G401 (cell line): ENCODE results near the gene HMGCL. TPM values are rescaled to one million over a fixed set of nuclear protein-coding genes. Genes with fewer than 3 reads are reported as not detected.
"Not testable (repeated sequence)": the region's sequence is repeated elsewhere in the genome, so short reads cannot be mapped to it uniquely, and the experiment has no call there.

Experiments
- DNase-seq: peaks from one replicate; pipeline ENCODE4 v3.0.0-alpha.2; 2015; ENCODE audit warnings: low spot score
- in situ Hi-C: cut with HindIII; loops from 2 replicates; pipeline ENCODE4 v1.10.0; 2016; ENCODE audit warnings: low sequenced_read_pairs, mixed read lengths
- total RNA-seq: library from RNA; depleted of rRNA; stranded (reverse); fragments of >200 nt; shearing (Covaris generic); gene quantifications from 2 replicates; pipeline ENCODE4 v1.2.3, GENCODE V29; 2014

The HMGCL gene
- total RNA-seq, 1 experiment from 2014 or later = 55.8 TPM

DNA sequence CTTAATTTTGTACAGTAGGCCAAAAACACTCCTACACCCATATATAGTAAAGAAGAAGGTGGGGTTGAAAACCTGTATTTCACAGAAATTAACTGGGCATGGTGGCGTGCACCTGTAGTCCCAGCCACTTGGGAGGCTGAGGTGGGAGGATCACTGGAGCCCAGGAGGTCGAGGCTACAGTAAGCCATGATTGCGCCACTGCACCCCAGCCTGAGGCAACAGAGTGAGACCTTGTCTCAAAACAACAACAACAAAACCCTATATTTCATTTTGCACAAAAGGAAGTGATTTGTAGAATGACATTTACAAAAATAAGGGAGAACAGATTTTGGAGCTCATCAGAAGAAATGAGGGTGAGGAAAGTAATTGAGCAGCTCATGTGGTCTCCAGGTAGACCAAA lies 36.5 kb downstream of the HMGCL start:
- in situ Hi-C loops = no loop called here
- DNase-seq = no peak

DNA sequence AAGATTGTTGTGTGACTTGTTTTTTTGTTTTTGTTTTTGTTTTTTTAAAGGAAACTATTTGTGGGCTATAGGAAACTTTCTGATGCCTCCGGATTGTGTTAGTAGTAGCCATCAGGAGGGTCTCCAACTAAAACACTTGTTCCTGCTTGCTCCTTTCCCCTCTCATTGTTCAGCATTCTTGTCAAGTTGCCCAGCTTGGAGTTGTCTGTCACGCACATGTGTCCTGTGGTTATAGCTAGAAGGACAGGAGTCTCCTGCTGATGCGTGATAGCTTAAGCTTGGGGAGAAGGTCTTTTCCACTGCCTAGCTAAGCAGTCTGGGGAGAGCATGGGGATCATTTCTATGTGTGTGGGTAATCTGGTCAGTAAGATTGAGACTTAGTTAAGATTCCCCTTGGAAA lies 37.5 kb downstream of the HMGCL start:
- no peak for DNase-seq
- in situ Hi-C loops = no loop called here

DNA sequence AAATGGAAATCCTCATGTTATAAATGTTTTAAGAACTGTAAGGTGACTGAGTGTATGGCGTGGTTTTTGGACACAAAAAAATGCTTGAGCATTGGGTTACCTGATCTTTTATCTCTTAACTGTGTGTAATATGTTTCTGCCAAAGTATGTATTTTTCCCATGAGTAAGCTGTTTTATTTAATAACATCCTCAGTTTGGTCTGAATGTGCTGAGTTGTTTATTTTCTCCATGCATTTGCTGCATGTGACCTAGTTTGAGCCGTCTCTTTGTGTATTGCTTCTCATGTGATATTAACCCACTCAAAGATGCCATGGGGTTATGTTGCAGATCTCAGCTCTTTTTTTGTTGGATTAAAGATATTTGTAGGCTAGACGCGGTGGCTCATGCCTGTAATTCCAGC lies 40.4 kb downstream of the HMGCL start:
- in situ Hi-C loops = no loop called here
- no peak for DNase-seq

DNA sequence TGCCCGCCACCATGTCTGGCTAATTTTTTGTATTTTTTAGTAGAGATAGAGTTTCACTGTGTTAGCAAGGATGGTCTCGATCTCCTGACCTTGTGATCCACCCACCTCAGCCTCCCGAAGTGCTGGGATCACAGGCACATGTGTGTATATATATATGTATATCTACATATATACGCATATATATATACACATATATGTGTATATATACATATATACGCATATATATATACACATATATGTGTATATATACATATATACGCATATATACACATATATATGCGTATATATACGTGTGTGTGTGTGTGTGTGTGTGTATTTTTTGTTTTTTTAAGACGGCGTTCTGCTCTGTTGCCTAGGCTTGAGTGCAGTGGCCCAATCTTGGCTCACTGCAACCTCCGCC lies 42.1 kb downstream of the HMGCL start:
- not testable (repeated sequence) for DNase-seq

DNA sequence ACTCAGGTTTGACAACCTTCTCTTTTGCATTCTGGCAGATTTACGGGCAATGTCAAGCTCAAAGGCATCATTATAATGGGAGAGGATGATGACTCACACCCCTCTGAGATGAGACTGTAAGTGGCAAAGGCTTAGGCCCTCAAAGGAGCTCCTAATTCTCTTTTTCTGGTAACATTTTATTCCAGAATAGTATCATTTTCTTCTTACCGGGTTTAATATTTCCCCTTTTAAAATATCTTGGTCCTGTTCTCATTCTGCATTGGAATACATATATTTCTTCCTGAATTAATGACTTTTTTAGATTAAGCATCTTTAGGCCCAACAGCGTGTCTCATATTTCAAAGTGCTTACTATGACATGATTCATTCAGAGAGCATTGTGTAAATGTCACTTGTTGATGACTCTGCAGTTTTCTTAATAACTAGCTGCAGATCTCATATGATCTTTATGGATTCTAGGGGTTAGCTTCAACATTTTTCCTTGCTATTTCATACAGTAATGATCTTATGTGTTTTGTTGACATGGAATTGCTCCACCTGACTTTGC lies 45.3 kb downstream of the HMGCL start:
- no peak for DNase-seq
- in situ Hi-C loops = no loop called here

More for the DNA sequence above, 42.1 kb downstream of the HMGCL start:
- in situ Hi-C loops = not testable (repeated sequence)

DNA sequence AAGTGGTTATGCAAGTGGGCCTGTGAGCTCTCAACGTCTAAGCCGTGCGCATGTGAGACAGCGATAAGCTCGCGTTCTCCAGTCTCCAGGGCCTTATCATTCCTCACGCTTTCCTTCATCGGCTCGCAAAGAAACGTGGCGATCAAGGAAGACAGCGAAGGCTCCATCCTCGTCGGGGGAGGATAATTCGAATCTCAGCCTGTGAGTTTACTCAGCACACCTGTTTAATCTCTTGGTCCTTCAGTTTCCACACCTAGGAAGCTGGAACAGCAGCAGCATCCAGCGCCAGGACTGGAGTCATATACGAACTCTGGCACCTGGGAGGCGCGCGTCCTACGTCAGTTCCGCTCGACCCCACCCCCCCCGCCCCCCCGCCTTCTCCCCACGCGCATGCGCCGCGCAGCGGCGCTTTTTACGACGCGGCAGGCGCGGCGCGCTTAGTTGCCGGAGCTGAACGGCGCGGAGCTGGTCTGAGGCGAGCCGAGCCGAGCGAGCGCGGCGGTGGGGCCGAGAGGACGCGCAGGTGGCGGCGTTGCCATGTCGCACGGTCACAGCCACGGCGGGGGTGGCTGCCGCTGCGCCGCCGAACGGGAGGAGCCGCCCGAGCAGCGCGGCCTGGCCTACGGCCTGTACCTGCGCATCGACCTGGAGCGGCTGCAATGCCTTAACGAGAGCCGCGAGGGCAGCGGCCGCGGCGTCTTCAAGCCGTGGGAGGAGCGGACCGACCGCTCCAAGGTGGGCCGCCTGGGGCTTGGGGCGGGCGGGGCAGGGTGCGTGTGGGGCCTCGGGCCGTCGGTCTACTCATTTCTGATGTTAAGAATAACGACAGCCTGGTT lies 47.0 kb downstream of the HMGCL start, which contains the start of gene PITHD1:
Gene PITHD1 (plus strand): TSS at position 440 of the 836 bp plus-strand sequence. CDS start 98 bp downstream, at position 538.
- in situ Hi-C loops = no loop called here
- DNase-seq = peak; percentile 87

DNA sequence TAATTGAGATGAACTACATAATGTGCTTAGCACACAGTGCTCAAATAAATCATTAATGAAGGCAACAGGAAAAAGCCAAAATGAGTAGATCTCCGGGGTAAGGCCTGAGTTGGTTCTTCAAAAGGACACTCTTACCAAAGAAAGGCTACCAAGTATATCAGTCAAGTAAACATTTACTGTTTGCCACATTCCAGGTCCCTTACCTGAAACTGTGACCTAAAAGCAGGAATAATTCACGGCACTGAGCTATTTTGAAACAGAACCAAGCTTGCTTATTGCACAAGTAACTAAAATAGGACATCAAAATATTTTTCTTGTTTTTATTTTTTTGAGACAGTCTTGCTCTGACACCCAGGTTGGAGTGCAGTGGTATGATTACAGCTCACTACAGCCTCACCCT lies 49.0 kb downstream of the HMGCL start:
- in situ Hi-C loops = no loop called here
- DNase-seq = no peak

DNA sequence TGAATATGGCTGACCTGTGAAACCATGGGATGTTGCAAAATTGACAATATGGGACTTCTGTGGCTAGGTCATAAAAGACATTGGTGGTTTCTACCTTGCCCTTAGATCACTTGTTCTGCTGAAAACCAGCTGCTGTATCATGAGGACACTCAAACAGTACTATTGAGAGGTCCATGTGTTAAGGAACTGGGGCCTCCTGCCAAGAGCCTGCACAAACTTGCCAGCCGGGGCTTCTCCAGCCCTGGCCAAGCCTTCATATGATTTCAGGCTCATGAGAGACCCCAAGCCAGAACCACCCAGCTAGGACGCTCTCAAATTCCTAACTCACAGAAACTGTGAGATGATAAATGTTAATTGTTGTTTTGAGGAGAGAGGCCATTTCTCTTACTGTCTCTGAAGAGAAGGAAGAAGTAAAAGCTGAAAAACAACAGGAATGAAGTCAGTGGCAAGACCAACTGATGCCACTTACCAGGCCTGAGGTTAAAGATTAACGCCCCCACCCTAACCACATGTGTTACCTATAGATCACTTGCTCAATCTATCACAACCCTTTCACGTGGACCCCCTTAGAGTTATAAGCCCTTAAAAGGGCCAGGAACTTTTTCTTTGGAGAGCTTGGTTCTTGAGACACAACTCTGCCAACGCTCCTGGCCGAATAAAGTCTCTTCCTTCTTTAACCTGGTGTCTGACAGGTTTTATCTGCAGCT lies 50.9 kb downstream of the HMGCL start:
- in situ Hi-C loops = no loop called here
- DNase-seq = no peak

DNA sequence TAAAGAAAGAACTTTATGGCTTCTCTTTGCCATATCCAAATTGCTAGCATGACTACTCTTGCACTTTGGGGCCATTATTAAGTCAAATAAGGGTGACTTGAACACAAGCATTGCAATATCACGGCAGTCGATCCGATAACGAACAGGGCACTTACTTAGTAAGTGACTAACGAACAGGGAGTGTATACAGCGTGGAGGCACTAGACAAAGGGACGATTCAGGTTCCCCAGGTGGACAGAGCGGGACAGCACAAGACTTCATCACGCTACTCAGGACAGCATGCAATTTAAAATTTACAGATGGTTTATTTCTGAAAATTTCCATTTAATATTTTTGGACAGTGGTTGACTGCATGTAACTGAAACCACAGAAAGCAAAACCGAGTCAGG lies 52.4 kb downstream of the HMGCL start:
- DNase-seq = no peak
- in situ Hi-C loops = no loop called here

DNA sequence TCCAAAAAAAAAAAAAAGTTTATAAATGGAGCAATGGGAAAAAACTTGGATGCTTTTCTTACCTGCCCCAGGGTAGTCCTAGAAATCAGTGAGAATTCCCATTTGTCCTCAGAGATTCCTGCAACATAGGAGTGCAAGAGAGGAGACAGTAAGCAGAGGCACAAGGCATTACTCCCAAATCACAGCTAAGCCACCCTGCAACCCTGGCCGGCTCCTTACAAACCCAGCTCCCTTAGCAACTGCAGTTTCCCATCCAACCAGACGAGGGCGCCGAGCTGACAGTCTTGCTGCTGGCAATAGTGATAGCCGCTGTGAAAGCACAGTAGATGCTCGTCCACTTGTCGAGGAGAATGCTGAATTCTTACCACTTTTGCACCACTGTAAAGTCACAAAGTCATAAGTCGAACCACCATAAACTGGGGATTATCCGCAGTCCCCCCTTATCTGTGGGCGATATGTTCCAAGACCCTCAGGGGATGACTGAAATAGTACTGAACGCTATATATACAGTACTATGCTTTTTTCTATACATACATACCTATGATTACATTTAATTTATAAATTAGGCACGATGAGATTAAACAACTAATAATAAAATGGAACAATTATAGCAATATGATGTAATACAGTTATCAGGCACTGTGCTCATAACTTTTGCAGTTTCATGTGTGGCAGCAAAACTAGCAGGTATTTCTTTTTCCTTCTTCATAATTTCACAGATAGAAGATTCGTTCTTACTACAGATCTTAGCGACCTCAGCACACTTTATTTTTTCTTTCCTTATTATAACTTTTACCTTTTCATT lies 53.0 kb downstream of the HMGCL start:
- in situ Hi-C loops = no loop called here
- peak; percentile 90 for DNase-seq

DNA sequence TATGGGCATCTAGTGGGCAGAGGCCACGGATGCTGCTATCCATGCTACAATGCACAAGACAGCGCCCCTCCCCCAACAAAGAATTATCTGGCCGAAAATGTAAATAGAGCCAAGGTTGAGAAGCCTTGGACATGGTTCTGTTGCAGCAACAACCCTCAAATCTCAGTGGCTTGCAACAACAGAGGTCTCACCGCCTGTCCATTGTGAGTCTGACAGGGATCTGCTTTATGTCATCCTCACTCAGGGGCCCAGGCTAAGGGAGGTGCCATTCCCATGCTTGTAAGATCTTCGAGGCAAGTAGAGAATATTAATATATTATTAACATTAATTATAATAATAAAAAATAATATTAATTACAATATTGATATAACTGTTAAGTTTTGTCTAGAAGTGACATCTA lies 56.5 kb downstream of the HMGCL start:
- in situ Hi-C loops = no loop called here
- DNase-seq = no peak

DNA sequence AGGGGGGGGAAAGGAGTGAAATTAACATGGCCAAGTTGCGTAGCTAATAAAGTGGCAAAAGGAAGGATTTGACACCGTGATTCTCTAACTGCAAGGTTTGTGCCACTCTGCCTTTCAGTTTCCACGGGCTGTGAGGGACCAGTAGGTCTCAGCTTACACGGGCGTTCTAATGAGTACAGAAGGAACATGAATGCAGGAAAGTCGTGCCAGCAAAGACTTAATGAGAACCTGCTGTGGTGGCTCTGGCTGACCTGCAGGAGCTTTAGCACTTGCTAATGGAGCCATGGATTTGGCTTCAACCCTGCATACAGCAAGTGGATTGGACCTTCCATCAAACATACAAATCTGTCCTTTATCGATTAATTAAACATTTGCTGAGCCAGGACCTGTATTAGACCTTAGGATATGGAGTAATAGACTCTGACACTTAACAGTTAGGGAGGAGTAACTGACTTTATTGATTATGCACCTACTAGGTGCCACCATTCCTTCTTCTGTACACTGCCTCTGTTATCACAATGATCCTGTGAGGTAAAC lies 62.1 kb downstream of the HMGCL start:
- in situ Hi-C loops = no loop called here
- DNase-seq = peak; percentile 28

DNA sequence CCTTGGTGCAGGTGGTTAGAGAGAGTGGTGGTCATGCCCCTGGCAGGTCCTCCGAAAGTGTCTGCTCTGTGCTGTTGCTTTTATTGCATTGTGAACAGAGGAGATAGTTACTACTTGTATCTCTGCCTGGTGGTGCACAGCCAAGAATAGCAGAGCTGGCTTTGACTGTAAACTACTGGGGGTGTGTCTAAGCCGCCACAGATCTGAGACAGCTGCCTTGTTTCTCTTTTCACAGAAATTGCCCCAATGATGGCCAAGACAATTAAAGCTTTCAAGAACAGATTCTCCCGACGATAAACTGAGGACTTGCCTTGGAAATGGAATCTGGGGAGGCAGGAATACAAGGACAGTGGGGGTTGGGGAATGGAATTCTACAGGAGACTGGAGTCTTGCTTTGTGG lies 66.0 kb downstream of the HMGCL start:
- DNase-seq = no peak
- in situ Hi-C loops = no loop called here

DNA sequence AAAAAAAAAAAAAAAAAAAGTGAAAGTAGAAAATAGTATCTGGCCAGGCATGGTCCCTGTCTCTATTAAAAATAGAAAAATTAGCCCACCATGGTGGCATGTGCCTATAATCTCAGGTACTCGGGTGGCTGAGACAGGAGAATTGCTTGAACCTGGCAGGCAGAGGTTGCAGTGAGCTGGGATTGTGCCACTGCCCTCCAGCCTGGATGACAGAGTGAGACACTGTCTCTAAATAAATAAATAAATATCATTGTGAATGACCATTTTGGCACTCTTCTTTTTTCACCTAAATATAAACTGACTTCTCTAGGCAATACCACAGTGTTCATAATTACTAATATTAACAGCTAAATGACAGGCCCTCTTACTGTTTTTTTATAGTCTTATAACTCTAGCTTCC lies 67.4 kb downstream of the HMGCL start:
- no peak for DNase-seq
- in situ Hi-C loops = no loop called here

DNA sequence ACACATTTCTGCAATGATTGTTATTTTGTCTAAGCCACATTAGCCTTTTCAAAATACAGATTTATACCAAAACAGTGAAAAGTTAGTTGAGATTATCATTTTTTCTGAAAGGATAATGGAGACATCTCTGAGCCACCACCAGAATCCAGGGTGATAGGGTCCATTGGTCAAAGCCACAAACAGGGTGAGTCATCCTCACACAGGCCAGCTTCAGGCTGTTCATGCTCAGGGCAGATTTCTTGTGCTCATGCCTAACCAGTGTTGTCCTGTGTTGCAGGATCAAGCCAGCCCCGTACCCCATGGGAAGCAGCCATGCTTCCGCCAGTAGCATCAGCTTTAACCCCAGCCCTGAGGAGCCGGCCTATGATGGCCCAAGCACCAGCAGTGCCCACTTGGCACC lies 68.6 kb downstream of the HMGCL start:
- DNase-seq = no peak

DNA sequence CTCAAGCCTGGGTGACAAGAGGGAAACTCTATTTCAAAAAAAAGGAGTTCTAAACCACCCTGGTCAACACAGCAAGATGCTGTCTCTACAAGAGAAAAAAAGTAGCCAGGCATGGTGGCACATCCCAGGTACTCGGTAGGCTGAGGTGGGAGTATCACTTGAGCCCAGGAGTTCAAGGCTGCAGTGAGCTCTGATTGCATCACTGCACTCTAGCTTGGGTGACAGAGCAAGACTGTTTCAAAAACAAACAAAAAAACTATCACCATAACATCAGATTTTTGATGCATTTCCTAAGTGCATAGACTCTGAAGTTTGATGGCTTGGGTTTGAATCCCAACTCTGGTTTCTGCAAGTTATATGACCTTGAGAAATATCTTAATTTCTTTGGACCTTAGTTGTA lies 72.3 kb downstream of the HMGCL start:
- in situ Hi-C loops = no loop called here
- no peak for DNase-seq

More for the DNA sequence above, 68.6 kb downstream of the HMGCL start:
- in situ Hi-C loops = no loop called here
